ENCODE measurements around the gene FANCC.

DNA sequence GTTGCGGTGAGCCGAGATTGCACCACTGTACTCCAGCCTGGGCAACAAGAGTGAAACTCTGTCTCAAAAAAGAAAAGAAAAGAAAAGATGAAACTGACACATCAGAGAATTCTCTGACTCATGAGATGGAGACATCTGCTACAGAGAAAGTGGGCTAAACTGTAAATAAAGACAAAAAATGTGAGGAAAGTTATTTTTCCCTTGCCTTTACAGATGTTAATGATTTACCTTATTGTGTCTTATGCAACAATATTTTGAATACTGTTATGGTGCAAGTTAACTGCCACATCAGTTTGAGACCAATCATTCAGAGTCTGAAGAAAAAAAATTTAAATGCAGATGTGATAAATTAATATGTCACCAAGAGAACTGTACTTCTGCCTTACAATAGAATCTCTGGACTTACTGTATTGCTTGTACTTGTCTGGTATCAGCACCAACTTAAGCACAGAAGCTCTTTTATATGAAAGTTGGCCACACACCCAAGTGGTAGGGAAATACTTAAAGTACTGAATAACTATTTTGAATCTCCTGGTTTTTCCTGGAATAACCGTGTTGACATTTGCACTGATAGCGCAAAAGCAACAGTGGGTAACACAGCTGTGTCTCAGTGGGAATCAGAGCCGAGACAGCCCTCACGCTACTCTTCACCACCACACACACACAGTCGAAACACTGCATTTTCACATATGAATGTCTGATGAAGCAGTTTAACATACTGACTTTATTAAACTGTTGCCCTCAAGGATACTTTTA, 169.9 kb downstream of the FANCC start:
- no peak for TF ChIP-seq CTCF (conservative IDR thresholded peaks at IDR 0.05; ENCODE audit: low read depth, low read length)
- no peak for TF ChIP-seq EZH2 (IDR thresholded peaks at IDR 0.05; ENCODE audit: borderline replicate concordance, low read depth, low read length, poor library complexity, severe bottlenecking)
